ENCODE data around the gene PLXNB2.

GRCh38 chr22:50289942-50290630 is 17.4 kb downstream of the PLXNB2 start:
- TF ChIP-seq CTCF (IDR thresholded peaks at IDR 0.05; ENCODE audit: low read depth, low read length, poor library complexity, severe bottlenecking) (no peak), EZH2phosphoT487 (IDR thresholded peaks at IDR 0.05; ENCODE audit: borderline replicate concordance, low read length) (no peak)
